H1 (cell line): ENCODE results near the gene TLR7. TPM values are rescaled to one million over a fixed set of nuclear protein-coding genes. Genes with fewer than 3 reads are reported as not detected.

Experiments used
- RAD21 ChIP-seq, 2 experiments: IDR thresholded peaks in 1 of 2; conservative IDR thresholded peaks in 1 of 2; 2 replicates each; pipeline ENCODE4 v1.6.1; 2011; ENCODE audit warnings: low read depth in 2 of 2, low read length in 2 of 2, improper control_type of control experiment in 1 of 2, inconsistent platforms in 1 of 2, mild to moderate bottlenecking in 1 of 2, moderate library complexity in 1 of 2
- polyA plus RNA-seq, 7 experiments: library from polyadenylated mRNA; depleted of rRNA in 3 of 7; stranded (reverse) in 5 of 7; unstranded in 2 of 7; fragments of >200 nt in 5 of 7; fragments of 200-250 nt in 2 of 7; gene quantifications; 1 replicate in 5 of 7; 2 replicates in 1 of 7; 4 replicates in 1 of 7; pipeline versions ENCODE4 v1.2.1 to v1.2.3, GENCODE V29; 2011 to 2013; ENCODE audit warnings: missing spikeins in 2 of 7, mixed read lengths in 2 of 7
- total RNA-seq: library from RNA; stranded (reverse); fragmentation: NEBNext Ultra II Directional; extraction: Animal tissue kit (Norgen Biotek cat#: 25700); gene quantifications from 2 replicates; pipeline ENCODE4 v1.2.1, GENCODE V29; 2021
- TF ChIP-seq, protein P1 (sequence below): fragments of 300-600 bp; sonication (generic); IDR thresholded peaks from 2 replicates; pipeline ENCODE4 v1.7.1; 2012; ENCODE audit warnings: low read length, moderate library complexity, mild to moderate bottlenecking, inconsistent platforms; ENCODE audit not compliant: insufficient replicate concordance

The TLR7 gene
- total and polyA plus RNA-seq, 2 of the 8 experiments (the other 6 are each of a cell fraction or from before 2014, with no cell fraction given) = 0.02 TPM; not detected in 1

DNA sequence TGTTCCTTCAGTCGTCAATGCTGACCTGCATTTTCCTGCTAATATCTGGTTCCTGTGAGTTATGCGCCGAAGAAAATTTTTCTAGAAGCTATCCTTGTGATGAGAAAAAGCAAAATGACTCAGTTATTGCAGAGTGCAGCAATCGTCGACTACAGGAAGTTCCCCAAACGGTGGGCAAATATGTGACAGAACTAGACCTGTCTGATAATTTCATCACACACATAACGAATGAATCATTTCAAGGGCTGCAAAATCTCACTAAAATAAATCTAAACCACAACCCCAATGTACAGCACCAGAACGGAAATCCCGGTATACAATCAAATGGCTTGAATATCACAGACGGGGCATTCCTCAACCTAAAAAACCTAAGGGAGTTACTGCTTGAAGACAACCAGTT is 52.2 kb downstream of the TLR7 start (continued):
- TF ChIP-seq, protein P1, sequence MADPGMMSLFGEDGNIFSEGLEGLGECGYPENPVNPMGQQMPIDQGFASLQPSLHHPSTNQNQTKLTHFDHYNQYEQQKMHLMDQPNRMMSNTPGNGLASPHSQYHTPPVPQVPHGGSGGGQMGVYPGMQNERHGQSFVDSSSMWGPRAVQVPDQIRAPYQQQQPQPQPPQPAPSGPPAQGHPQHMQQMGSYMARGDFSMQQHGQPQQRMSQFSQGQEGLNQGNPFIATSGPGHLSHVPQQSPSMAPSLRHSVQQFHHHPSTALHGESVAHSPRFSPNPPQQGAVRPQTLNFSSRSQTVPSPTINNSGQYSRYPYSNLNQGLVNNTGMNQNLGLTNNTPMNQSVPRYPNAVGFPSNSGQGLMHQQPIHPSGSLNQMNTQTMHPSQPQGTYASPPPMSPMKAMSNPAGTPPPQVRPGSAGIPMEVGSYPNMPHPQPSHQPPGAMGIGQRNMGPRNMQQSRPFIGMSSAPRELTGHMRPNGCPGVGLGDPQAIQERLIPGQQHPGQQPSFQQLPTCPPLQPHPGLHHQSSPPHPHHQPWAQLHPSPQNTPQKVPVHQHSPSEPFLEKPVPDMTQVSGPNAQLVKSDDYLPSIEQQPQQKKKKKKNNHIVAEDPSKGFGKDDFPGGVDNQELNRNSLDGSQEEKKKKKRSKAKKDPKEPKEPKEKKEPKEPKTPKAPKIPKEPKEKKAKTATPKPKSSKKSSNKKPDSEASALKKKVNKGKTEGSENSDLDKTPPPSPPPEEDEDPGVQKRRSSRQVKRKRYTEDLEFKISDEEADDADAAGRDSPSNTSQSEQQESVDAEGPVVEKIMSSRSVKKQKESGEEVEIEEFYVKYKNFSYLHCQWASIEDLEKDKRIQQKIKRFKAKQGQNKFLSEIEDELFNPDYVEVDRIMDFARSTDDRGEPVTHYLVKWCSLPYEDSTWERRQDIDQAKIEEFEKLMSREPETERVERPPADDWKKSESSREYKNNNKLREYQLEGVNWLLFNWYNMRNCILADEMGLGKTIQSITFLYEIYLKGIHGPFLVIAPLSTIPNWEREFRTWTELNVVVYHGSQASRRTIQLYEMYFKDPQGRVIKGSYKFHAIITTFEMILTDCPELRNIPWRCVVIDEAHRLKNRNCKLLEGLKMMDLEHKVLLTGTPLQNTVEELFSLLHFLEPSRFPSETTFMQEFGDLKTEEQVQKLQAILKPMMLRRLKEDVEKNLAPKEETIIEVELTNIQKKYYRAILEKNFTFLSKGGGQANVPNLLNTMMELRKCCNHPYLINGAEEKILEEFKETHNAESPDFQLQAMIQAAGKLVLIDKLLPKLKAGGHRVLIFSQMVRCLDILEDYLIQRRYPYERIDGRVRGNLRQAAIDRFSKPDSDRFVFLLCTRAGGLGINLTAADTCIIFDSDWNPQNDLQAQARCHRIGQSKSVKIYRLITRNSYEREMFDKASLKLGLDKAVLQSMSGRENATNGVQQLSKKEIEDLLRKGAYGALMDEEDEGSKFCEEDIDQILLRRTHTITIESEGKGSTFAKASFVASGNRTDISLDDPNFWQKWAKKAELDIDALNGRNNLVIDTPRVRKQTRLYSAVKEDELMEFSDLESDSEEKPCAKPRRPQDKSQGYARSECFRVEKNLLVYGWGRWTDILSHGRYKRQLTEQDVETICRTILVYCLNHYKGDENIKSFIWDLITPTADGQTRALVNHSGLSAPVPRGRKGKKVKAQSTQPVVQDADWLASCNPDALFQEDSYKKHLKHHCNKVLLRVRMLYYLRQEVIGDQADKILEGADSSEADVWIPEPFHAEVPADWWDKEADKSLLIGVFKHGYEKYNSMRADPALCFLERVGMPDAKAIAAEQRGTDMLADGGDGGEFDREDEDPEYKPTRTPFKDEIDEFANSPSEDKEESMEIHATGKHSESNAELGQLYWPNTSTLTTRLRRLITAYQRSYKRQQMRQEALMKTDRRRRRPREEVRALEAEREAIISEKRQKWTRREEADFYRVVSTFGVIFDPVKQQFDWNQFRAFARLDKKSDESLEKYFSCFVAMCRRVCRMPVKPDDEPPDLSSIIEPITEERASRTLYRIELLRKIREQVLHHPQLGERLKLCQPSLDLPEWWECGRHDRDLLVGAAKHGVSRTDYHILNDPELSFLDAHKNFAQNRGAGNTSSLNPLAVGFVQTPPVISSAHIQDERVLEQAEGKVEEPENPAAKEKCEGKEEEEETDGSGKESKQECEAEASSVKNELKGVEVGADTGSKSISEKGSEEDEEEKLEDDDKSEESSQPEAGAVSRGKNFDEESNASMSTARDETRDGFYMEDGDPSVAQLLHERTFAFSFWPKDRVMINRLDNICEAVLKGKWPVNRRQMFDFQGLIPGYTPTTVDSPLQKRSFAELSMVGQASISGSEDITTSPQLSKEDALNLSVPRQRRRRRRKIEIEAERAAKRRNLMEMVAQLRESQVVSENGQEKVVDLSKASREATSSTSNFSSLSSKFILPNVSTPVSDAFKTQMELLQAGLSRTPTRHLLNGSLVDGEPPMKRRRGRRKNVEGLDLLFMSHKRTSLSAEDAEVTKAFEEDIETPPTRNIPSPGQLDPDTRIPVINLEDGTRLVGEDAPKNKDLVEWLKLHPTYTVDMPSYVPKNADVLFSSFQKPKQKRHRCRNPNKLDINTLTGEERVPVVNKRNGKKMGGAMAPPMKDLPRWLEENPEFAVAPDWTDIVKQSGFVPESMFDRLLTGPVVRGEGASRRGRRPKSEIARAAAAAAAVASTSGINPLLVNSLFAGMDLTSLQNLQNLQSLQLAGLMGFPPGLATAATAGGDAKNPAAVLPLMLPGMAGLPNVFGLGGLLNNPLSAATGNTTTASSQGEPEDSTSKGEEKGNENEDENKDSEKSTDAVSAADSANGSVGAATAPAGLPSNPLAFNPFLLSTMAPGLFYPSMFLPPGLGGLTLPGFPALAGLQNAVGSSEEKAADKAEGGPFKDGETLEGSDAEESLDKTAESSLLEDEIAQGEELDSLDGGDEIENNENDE = no peak
- no peak for TF ChIP-seq RAD21 (IDR thresholded peaks at IDR 0.05 in 1 of 2, conservative IDR thresholded peaks at IDR 0.05 in 1 of 2; ENCODE audit: low read depth in 2 of 2, low read length in 2 of 2)
- TF ChIP-seq, all 59 proteins: peak for 0
